ENCODE measurements around the gene MOSMO.

MOSMO gene

GRCh38 chr16:22007509-22008214, at the start of gene MOSMO:
Gene MOSMO (plus strand): TSS chr16:22008111. CDS start chr16:22008302, 191 bp downstream.
- no peak for TF ChIP-seq CTCF (IDR thresholded peaks at IDR 0.05; ENCODE audit: extremely low read depth, insufficient read depth, missing control alignments)
- peak; percentile 93 for DNase-seq (ENCODE audit: low spot score)
- in situ Hi-C loops (cut with MboI; ENCODE audit: low pct_unique_long_range_greater_than_20kb, low sequenced_read_pairs, unreplicated experiment), result loop anchor here (25.0 kb wide), 1 partner anchor 280 kb away; the partner anchor contains the start of gene POLR3E

- no peak for DNase-seq (ENCODE audit: low spot score)
- in situ Hi-C loops (cut with MboI; ENCODE audit: low pct_unique_long_range_greater_than_20kb, low sequenced_read_pairs, unreplicated experiment), result loop anchor here (25.0 kb wide), 1 partner anchor 147 kb away; no protein-coding TSS in a partner anchor
- no peak for TF ChIP-seq CTCF (IDR thresholded peaks at IDR 0.05; ENCODE audit: extremely low read depth, insufficient read depth, missing control alignments)
These were observed 48.9 kb upstream of the MOSMO start for GRCh38 chr16:21959050-21959449.

- DNase-seq (ENCODE audit: low spot score), result no peak
- TF ChIP-seq CTCF (IDR thresholded peaks at IDR 0.05; ENCODE audit: extremely low read depth, insufficient read depth, missing control alignments), result no peak
- in situ Hi-C loops (cut with MboI; ENCODE audit: low pct_unique_long_range_greater_than_20kb, low sequenced_read_pairs, unreplicated experiment), result loop anchor here (25.0 kb wide), 1 partner anchor 150 kb away; no protein-coding TSS in a partner anchor
These were observed 45.4 kb upstream of the MOSMO start for GRCh38 chr16:21962475-21962874.

- no peak for DNase-seq (ENCODE audit: low spot score)
- in situ Hi-C loops (cut with MboI; ENCODE audit: low pct_unique_long_range_greater_than_20kb, low sequenced_read_pairs, unreplicated experiment), result loop anchor here (25.0 kb wide), 1 partner anchor 152 kb away; no protein-coding TSS in a partner anchor
- no peak for TF ChIP-seq CTCF (IDR thresholded peaks at IDR 0.05; ENCODE audit: extremely low read depth, insufficient read depth, missing control alignments)
These were observed 44.0 kb upstream of the MOSMO start for GRCh38 chr16:21963887-21964286.

GRCh38 chr16:21964353-21964752, 43.6 kb upstream of the MOSMO start:
- no peak for DNase-seq (ENCODE audit: low spot score)
- in situ Hi-C loops (cut with MboI; ENCODE audit: low pct_unique_long_range_greater_than_20kb, low sequenced_read_pairs, unreplicated experiment), result loop anchor here (25.0 kb wide), 1 partner anchor 152 kb away; no protein-coding TSS in a partner anchor
- TF ChIP-seq CTCF (IDR thresholded peaks at IDR 0.05; ENCODE audit: extremely low read depth, insufficient read depth, missing control alignments), result no peak

GRCh38 chr16:21971856-21972255, 36.1 kb upstream of the MOSMO start:
- no peak for DNase-seq (ENCODE audit: low spot score)
- no peak for TF ChIP-seq CTCF (IDR thresholded peaks at IDR 0.05; ENCODE audit: extremely low read depth, insufficient read depth, missing control alignments)
- in situ Hi-C loops (cut with MboI; ENCODE audit: low pct_unique_long_range_greater_than_20kb, low sequenced_read_pairs, unreplicated experiment), result loop anchor here (25.0 kb wide), 1 partner anchor 160 kb away; no protein-coding TSS in a partner anchor
